Measurements from ENCODE around the gene NAXD. TPM values are rescaled to one million over a fixed set of nuclear protein-coding genes. Genes with fewer than 3 reads are reported as not detected.
A peak's percentile ranks its signal among the peaks of the same experiment; 100 is the strongest.
"Not testable (repeated sequence)": the region's sequence is repeated elsewhere in the genome, so short reads cannot be mapped to it uniquely, and the experiment has no call there.

The NAXD gene
- total RNA-seq, 3 donors from 2014 or later: 17.8 to 20.5 (median 19.5) TPM

GRCh38 chr13:110581506-110582185 is 33.7 kb upstream of the NAXD start:
- no peaks in the 10 kb centered on the region for H3K36me3 Mint-ChIP-seq (ENCODE audit: insufficient read depth)
- no peaks in the 10 kb centered on the region for H3K4me1 Mint-ChIP-seq (ENCODE audit: low read depth)
- no peak for ATAC-seq
- DNase-seq: no peak
- no peaks in the 10 kb centered on the region for H3K9me3 Mint-ChIP-seq
- H3K4me3 Mint-ChIP-seq: no peak overlapping the region
- H3K27me3 Mint-ChIP-seq (ENCODE audit: low read depth): peaks cover 24% of the 10 kb centered on the region

GRCh38 chr13:110582421-110582954 is 32.9 kb upstream of the NAXD start:
- H3K27me3 Mint-ChIP-seq (ENCODE audit: low read depth): peaks cover 20% of the 10 kb centered on the region
- no peak for DNase-seq
- no peaks in the 10 kb centered on the region for H3K36me3 Mint-ChIP-seq (ENCODE audit: insufficient read depth)
- H3K9me3 Mint-ChIP-seq: no peaks in the 10 kb centered on the region
- no peaks in the 10 kb centered on the region for H3K4me1 Mint-ChIP-seq (ENCODE audit: low read depth)
- ATAC-seq: no peak
- no peak overlapping the region for H3K4me3 Mint-ChIP-seq

GRCh38 chr13:110583178-110583865 is 32.0 kb upstream of the NAXD start:
- Mint-ChIP-seq H3K27me3 (ENCODE audit: low read depth) (peaks cover 17% of the 10 kb centered on the region), H3K4me3 (no peak overlapping the region), H3K36me3 (ENCODE audit: insufficient read depth) (no peaks in the 10 kb centered on the region)

GRCh38 chr13:110589793-110590390 is 25.5 kb upstream of the NAXD start:
- no peak overlapping the region for H3K4me3 Mint-ChIP-seq
- H3K36me3 Mint-ChIP-seq (ENCODE audit: insufficient read depth): no peaks in the 10 kb centered on the region
- DNase-seq (no peak), ATAC-seq (no peak)
- no peaks in the 10 kb centered on the region for H3K4me1 Mint-ChIP-seq (ENCODE audit: low read depth)
- H3K27me3 Mint-ChIP-seq (ENCODE audit: low read depth): peaks cover 10% of the 10 kb centered on the region
- no peaks in the 10 kb centered on the region for H3K9me3 Mint-ChIP-seq

More at GRCh38 chr13:110583178-110583865, 32.0 kb upstream of the NAXD start:
- no peaks in the 10 kb centered on the region for H3K4me1 Mint-ChIP-seq (ENCODE audit: low read depth)
- DNase-seq: no peak
- H3K9me3 Mint-ChIP-seq: no peaks in the 10 kb centered on the region
- ATAC-seq: no peak

GRCh38 chr13:110590577-110590976 is 24.8 kb upstream of the NAXD start:
- H3K9me3 Mint-ChIP-seq: no peaks in the 10 kb centered on the region
- H3K27me3 Mint-ChIP-seq (ENCODE audit: low read depth): peaks cover 7% of the 10 kb centered on the region
- no peaks in the 10 kb centered on the region for H3K4me1 Mint-ChIP-seq (ENCODE audit: low read depth)
- H3K36me3 Mint-ChIP-seq (ENCODE audit: insufficient read depth): no peaks in the 10 kb centered on the region
- DNase-seq (no peak), ATAC-seq (no peak)
- H3K4me3 Mint-ChIP-seq: no peak overlapping the region

- H3K27me3 Mint-ChIP-seq (ENCODE audit: low read depth): peaks cover 2% of the 10 kb centered on the region
- H3K4me1 Mint-ChIP-seq (ENCODE audit: low read depth): no peaks in the 10 kb centered on the region
- no peaks in the 10 kb centered on the region for H3K36me3 Mint-ChIP-seq (ENCODE audit: insufficient read depth)
- ATAC-seq: no peak
- no peak for DNase-seq
- no peak overlapping the region for H3K4me3 Mint-ChIP-seq
- no peaks in the 10 kb centered on the region for H3K9me3 Mint-ChIP-seq
Observed at GRCh38 chr13:110592665-110593064, 22.7 kb upstream of the NAXD start.

GRCh38 chr13:110593430-110594130 is 21.8 kb upstream of the NAXD start:
- Mint-ChIP-seq H3K27me3 (ENCODE audit: low read depth) (peaks cover 2% of the 10 kb centered on the region), H3K4me3 (no peak overlapping the region), H3K36me3 (ENCODE audit: insufficient read depth) (no peaks in the 10 kb centered on the region), H3K9me3 (no peaks in the 10 kb centered on the region), H3K4me1 (ENCODE audit: low read depth) (no peaks in the 10 kb centered on the region)
- DNase-seq (no peak), ATAC-seq (peak; percentile 56 to 63)

GRCh38 chr13:110597041-110597689 is 18.2 kb upstream of the NAXD start:
- Mint-ChIP-seq H3K4me3 (no peak overlapping the region), H3K27me3 (ENCODE audit: low read depth) (peaks cover 2% of the 10 kb centered on the region), H3K4me1 (ENCODE audit: low read depth) (no peaks in the 10 kb centered on the region), H3K36me3 (ENCODE audit: insufficient read depth) (no peaks in the 10 kb centered on the region), H3K9me3 (no peaks in the 10 kb centered on the region)
- no peak for DNase-seq
- no peak for ATAC-seq

- no peak for ATAC-seq
- peaks cover 13% of the 10 kb centered on the region for H3K27me3 Mint-ChIP-seq (ENCODE audit: low read depth)
- no peak for DNase-seq
- H3K9me3 Mint-ChIP-seq: no peaks in the 10 kb centered on the region
- H3K4me3 Mint-ChIP-seq: no peak overlapping the region
- no peaks in the 10 kb centered on the region for H3K4me1 Mint-ChIP-seq (ENCODE audit: low read depth)
- H3K36me3 Mint-ChIP-seq (ENCODE audit: insufficient read depth): no peaks in the 10 kb centered on the region
Observed at GRCh38 chr13:110600261-110600819, 15.0 kb upstream of the NAXD start.

GRCh38 chr13:110600980-110601379 is 14.4 kb upstream of the NAXD start:
- ATAC-seq: no peak
- DNase-seq: no peak
- H3K9me3 Mint-ChIP-seq: no peaks in the 10 kb centered on the region
- no peaks in the 10 kb centered on the region for H3K36me3 Mint-ChIP-seq (ENCODE audit: insufficient read depth)
- peaks cover 13% of the 10 kb centered on the region for H3K27me3 Mint-ChIP-seq (ENCODE audit: low read depth)
- H3K4me1 Mint-ChIP-seq (ENCODE audit: low read depth): no peaks in the 10 kb centered on the region
- H3K4me3 Mint-ChIP-seq: no peak overlapping the region

GRCh38 chr13:110605132-110605531 is 10.2 kb upstream of the NAXD start:
- no peaks in the 10 kb centered on the region for H3K36me3 Mint-ChIP-seq (ENCODE audit: insufficient read depth)
- H3K4me3 Mint-ChIP-seq: no peak overlapping the region
- ATAC-seq (no peak), DNase-seq (no peak)
- H3K9me3 Mint-ChIP-seq: no peaks in the 10 kb centered on the region
- H3K4me1 Mint-ChIP-seq (ENCODE audit: low read depth): no peaks in the 10 kb centered on the region
- peaks cover 14% of the 10 kb centered on the region for H3K27me3 Mint-ChIP-seq (ENCODE audit: low read depth)

- H3K27me3 Mint-ChIP-seq (ENCODE audit: low read depth): peaks cover 16% of the 10 kb centered on the region
- H3K4me1 Mint-ChIP-seq (ENCODE audit: low read depth); H3K9me3 Mint-ChIP-seq; ATAC-seq; H3K4me3 Mint-ChIP-seq; DNase-seq; H3K36me3 Mint-ChIP-seq (ENCODE audit: insufficient read depth): not testable (repeated sequence)
Observed at GRCh38 chr13:110606281-110606680, 9.1 kb upstream of the NAXD start.

GRCh38 chr13:110607675-110608224 is 7.6 kb upstream of the NAXD start:
- ATAC-seq (no peak), DNase-seq (no peak)
- Mint-ChIP-seq H3K36me3 (ENCODE audit: insufficient read depth) (no peaks in the 10 kb centered on the region), H3K9me3 (no peaks in the 10 kb centered on the region), H3K4me3 (no peak overlapping the region), H3K4me1 (ENCODE audit: low read depth) (peaks cover 8% of the 10 kb centered on the region), H3K27me3 (ENCODE audit: low read depth) (peaks cover 8% of the 10 kb centered on the region)
